Activated CD8-positive, alpha-beta memory T cell treated with anti-CD3 and anti-CD28 coated beads for 48 hours (primary cell): ENCODE measurements around the gene GADD45G.

Experiments used
- DNase-seq, 3 experiments: peaks; one replicate each; pipeline ENCODE4 v3.0.0-alpha.2; 2020; ENCODE audit warnings: low read depth in 2 of 3, low spot score in 2 of 3

GADD45G gene

GRCh38 chr9:89629081-89629976 lies 24.5 kb downstream of the GADD45G start:
- DNase-seq, result no peak

GRCh38 chr9:89630508-89630907 lies 25.7 kb downstream of the GADD45G start:
- no peak for DNase-seq

- no peak for DNase-seq
These were observed 26.6 kb downstream of the GADD45G start for GRCh38 chr9:89631384-89631783.

- DNase-seq, result no peak
These were observed 27.5 kb downstream of the GADD45G start for GRCh38 chr9:89632192-89632733.

GRCh38 chr9:89632736-89633135 lies 27.9 kb downstream of the GADD45G start:
- no peak for DNase-seq

- DNase-seq, result no peak
These were observed 28.6 kb downstream of the GADD45G start for GRCh38 chr9:89633404-89633803.

GRCh38 chr9:89633920-89634319 lies 29.1 kb downstream of the GADD45G start:
- no peak for DNase-seq

- DNase-seq, result no peak
These were observed 30.4 kb downstream of the GADD45G start for GRCh38 chr9:89634995-89635742.

- no peak for DNase-seq
These were observed 31.0 kb downstream of the GADD45G start for GRCh38 chr9:89635816-89636215.

GRCh38 chr9:89637787-89638186 lies 33.0 kb downstream of the GADD45G start:
- no peak for DNase-seq

- DNase-seq, result no peak
These were observed 33.5 kb downstream of the GADD45G start for GRCh38 chr9:89638359-89638758.

- no peak for DNase-seq
These were observed 34.1 kb downstream of the GADD45G start for GRCh38 chr9:89638893-89639292.

- DNase-seq, result no peak
These were observed 34.6 kb downstream of the GADD45G start for GRCh38 chr9:89639367-89639795.

GRCh38 chr9:89639961-89640360 lies 35.1 kb downstream of the GADD45G start:
- DNase-seq, result no peak

GRCh38 chr9:89640361-89640760 lies 35.5 kb downstream of the GADD45G start:
- no peak for DNase-seq

GRCh38 chr9:89640801-89641200 lies 36.0 kb downstream of the GADD45G start:
- DNase-seq, result no peak

GRCh38 chr9:89641980-89642379 lies 37.2 kb downstream of the GADD45G start:
- DNase-seq, result no peak

- no peak for DNase-seq
These were observed 38.0 kb downstream of the GADD45G start for GRCh38 chr9:89642789-89643188.

- no peak for DNase-seq
These were observed 41.6 kb downstream of the GADD45G start for GRCh38 chr9:89646189-89646939.

GRCh38 chr9:89647366-89648128 lies 42.7 kb downstream of the GADD45G start:
- DNase-seq, result no peak
